GM12878 (cell line): ENCODE results near the gene S100A7. TPM values are rescaled to one million over a fixed set of nuclear protein-coding genes. Genes with fewer than 3 reads are reported as not detected.

ENCODE experiments used
- ATAC-seq: fragments of 200-7000 bp; cut with Tn5 transposase; 3 replicates; pipeline ENCODE4 v1.9.1; 2020; ENCODE audit warnings: mild to moderate bottlenecking, moderate library complexity
- BruUV-seq: library from RNA; stranded (reverse); fragments of 400-500 nt; replicated peaks from 2 replicates; lab custom pipeline; 2021; lab: Mats Ljungman, UMichigan
- CTCF ChIA-PET: fragments of 300-600 bp; sonication (Branson Sonifier 250); formaldehyde crosslinking; extraction: SDS; loops from one replicate; lab custom pipeline; 2021; ENCODE audit warnings: inconsistent platforms; lab: Yijun Ruan, JAX
- POLR2A ChIA-PET: fragments of 350-600 bp; formaldehyde crosslinking; extraction: SDS; loops from one replicate; lab custom pipeline; 2021; ENCODE audit warnings: inconsistent platforms; lab: Charles Lee
- RAD21 ChIA-PET: fragments of 300-600 bp; sonication (Branson Sonifier 250); formaldehyde crosslinking; loops from one replicate; lab custom pipeline; 2023; ENCODE audit warnings: antibody characterized with exemption; ENCODE audit not compliant: unreplicated experiment; lab: Charles Lee
- SMC1A ChIA-PET: fragments of 300-600 bp; sonication (Branson Sonifier 250); formaldehyde crosslinking; loops from one replicate; lab custom pipeline; 2023; ENCODE audit not compliant: unreplicated experiment, uncharacterized antibody; lab: Charles Lee
- DNase-seq: peaks from one replicate; pipeline ENCODE4 v3.0.0-alpha.2; 2011; ENCODE audit warnings: low read depth, low spot score
- FAIRE-seq: peaks from 3 replicates; lab custom pipeline; 2011; peaks lifted over from hg19 to GRCh38; lab: Jason Lieb, UNC
- H2AFZ ChIP-seq: 2 replicates; pipeline ENCODE4 v1.6.0; 2011; ENCODE audit warnings: low read depth, low read length, control low read depth; ENCODE audit not compliant: control insufficient read depth
- H3K27ac ChIP-seq: 2 replicates; pipeline ENCODE4 v1.5.1; 2011; ENCODE audit warnings: control low read depth; ENCODE audit not compliant: control insufficient read depth, insufficient read depth
- H3K27me3 ChIP-seq, 2 experiments: replicated peaks in 1 of 2; 2 replicates each; pipeline versions ENCODE4 v1.6.0 to v1.6.1; 2011; ENCODE audit warnings: low read length in 1 of 2; ENCODE audit not compliant: control insufficient read depth in 2 of 2, insufficient read depth in 2 of 2
- H3K36me3 ChIP-seq, 2 experiments: 2 replicates each; pipeline ENCODE4 v1.5.1; 2011; ENCODE audit warnings: low read length in 1 of 2; ENCODE audit not compliant: control insufficient read depth in 2 of 2, insufficient read depth in 2 of 2
- H3K4me1 ChIP-seq: 2 replicates; pipeline ENCODE4 v1.6.1; 2011; ENCODE audit warnings: mild to moderate bottlenecking, low read length, moderate library complexity, mixed read lengths; ENCODE audit not compliant: control insufficient read depth, insufficient read depth
- H3K4me2 ChIP-seq: 2 replicates; pipeline ENCODE4 v1.6.0; 2011; ENCODE audit warnings: control low read depth; ENCODE audit not compliant: control insufficient read depth, insufficient read depth
- H3K4me3 ChIP-seq: fragments of 200-600 bp; sonication (generic); 2 replicates; pipeline ENCODE4 v1.5.1; 2016
- H3K79me2 ChIP-seq: 2 replicates; pipeline ENCODE4 v1.6.0; 2011; ENCODE audit warnings: low read length; ENCODE audit not compliant: control insufficient read depth, insufficient read depth
- H3K9ac ChIP-seq: 2 replicates; pipeline ENCODE4 v1.8.0; 2011; ENCODE audit warnings: low read length, control low read depth, mixed read lengths; ENCODE audit not compliant: control insufficient read depth, insufficient read depth
- H3K9me3 ChIP-seq: replicated peaks from 3 replicates; pipeline ENCODE4 v1.5.1; 2011; ENCODE audit warnings: mild to moderate bottlenecking, low read length; ENCODE audit not compliant: control insufficient read depth, insufficient read depth
- H4K20me1 ChIP-seq: 2 replicates; pipeline ENCODE4 v1.6.0; 2011; ENCODE audit not compliant: control insufficient read depth, insufficient read depth
- BHLHE40 ChIP-seq, 2 experiments: fragments of 450-650 bp in 1 of 2; IDR thresholded peaks; 2 replicates each; pipeline ENCODE4 v1.6.1; 2011 to 2017; ENCODE audit warnings: low read depth in 2 of 2, borderline replicate concordance in 1 of 2, improper control_type of control experiment in 1 of 2, low read length in 1 of 2, mild to moderate bottlenecking in 1 of 2
- E2F8 ChIP-seq: fragments of 450-650 bp; IDR thresholded peaks from 2 replicates; pipeline ENCODE4 v1.6.1; 2018; ENCODE audit warnings: mild to moderate bottlenecking, low read depth, moderate library complexity; ENCODE audit not compliant: partially characterized antibody
- ELK1 ChIP-seq: IDR thresholded peaks from 2 replicates; pipeline ENCODE4 v1.6.1; 2012; ENCODE audit warnings: low read depth, low read length, improper control_type of control experiment
- HDAC6 ChIP-seq: fragments of 200-600 bp; sonication (generic); IDR thresholded peaks from one replicate; pipeline ENCODE4 v1.8.0; 2017; ENCODE audit warnings: antibody characterized with exemption; ENCODE audit not compliant: unreplicated experiment
- RBBP5 ChIP-seq: fragments of 200-600 bp; sonication (generic); conservative IDR thresholded peaks from 2 replicates; pipeline ENCODE4 v1.6.1; 2016
- SIN3A ChIP-seq: IDR thresholded peaks from 2 replicates; pipeline ENCODE4 v1.6.1; 2012; ENCODE audit warnings: low read depth, low read length, improper control_type of control experiment
- SMAD1 ChIP-seq: fragments of 450-650 bp; IDR thresholded peaks from 2 replicates; pipeline ENCODE4 v1.6.1; 2018; ENCODE audit warnings: mild to moderate bottlenecking, low read depth; ENCODE audit not compliant: partially characterized antibody
- ZNF384 ChIP-seq: IDR thresholded peaks from 2 replicates; pipeline ENCODE4 v1.6.1; 2012; ENCODE audit warnings: low read depth, mild to moderate bottlenecking, low read length, improper control_type of control experiment, borderline replicate concordance
- WGBS: methylation state at CpG from one replicate; pipeline ENCODE4 v1.1.6; 2016; ENCODE audit warnings: low lambda C conversion rate; ENCODE audit not compliant: insufficient replicate concordance, insufficient coverage; ENCODE audit errors: missing lambda C conversion rate; 5-methylcytosine and 5-hydroxymethylcytosine counted together
- in situ Hi-C: fragments of 300-500 bp; cut with MboI; formaldehyde crosslinking; loops from 9 replicates; pipeline ENCODE4 v1.14.3; 2018; ENCODE audit warnings: mixed read lengths
- intact Hi-C: fragments of 100-400 bp; cut with micrococcal nuclease; formaldehyde crosslinking; loops from one replicate; pipeline ENCODE4 v1.14.2; 2022; ENCODE audit not compliant: unreplicated experiment
- polyA plus RNA-seq, 11 experiments: library from polyadenylated mRNA; depleted of rRNA in 4 of 11; unstranded in 6 of 11; stranded (reverse) in 5 of 11; fragments of >200 nt; fragmentation: Nextera tagmentation in 4 of 11; fragmentation: Illumina TruSeq in 1 of 11; extraction: Ambion mirVana in 4 of 11; extraction: Trizol in 1 of 11; gene quantifications; 1 replicate in 1 of 11; 2 replicates in 10 of 11; pipeline versions ENCODE4 v1.2.1 to v1.2.3, GENCODE V29; 2011 to 2016; ENCODE audit warnings: inconsistent platforms in 2 of 11, missing spikeins in 2 of 11, low read depth in 1 of 11
- total RNA-seq, 4 experiments: library from RNA; depleted of rRNA in 3 of 4; stranded (reverse); fragments of >200 nt in 3 of 4; fragmentation: Illumina TruSeq in 1 of 4; extraction: Trizol in 1 of 4; gene quantifications; 2 replicates each; pipeline versions ENCODE4 v1.2.1 to v1.2.3, GENCODE V29; 2013 to 2021

S100A7 gene
- total and polyA plus RNA-seq, 10 of the 15 experiments (the other 5 are each of a cell fraction or from before 2014, with no cell fraction given), result not detected

DNA sequence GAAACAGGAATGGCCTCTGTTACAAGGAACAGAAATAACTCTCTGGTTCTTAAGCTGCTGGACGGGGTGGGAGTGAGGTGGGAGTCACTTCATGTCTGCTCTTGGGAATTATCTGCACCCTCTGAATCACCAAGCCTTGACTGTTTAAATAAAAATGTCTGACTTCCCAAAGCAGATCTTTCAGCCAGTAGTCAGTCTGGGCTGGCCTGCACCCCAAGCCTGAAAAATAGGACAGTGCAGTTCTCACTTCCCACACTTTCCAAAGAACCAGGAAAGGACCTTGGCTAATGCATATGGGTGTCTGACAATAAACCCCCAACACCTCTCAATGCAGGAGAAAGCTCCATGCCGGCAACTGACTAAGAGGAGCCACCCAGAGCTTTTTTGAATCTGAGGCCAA, 796 bp downstream of the S100A7 start:
- SMC1A ChIA-PET, result no interaction called here
- FAIRE-seq (no peak), DNase-seq (no peak), ATAC-seq (no peak)
- Histone ChIP-seq H2AFZ (no peak overlapping the region), H3K4me3 (no peak overlapping the region), H3K36me3 (no peaks in the 10 kb centered on the region), H3K4me1 (no peaks in the 10 kb centered on the region), H3K9me3 (no peaks in the 10 kb centered on the region), H4K20me1 (no peaks in the 10 kb centered on the region), H3K9ac (no peak overlapping the region), H3K79me2 (no peaks in the 10 kb centered on the region), H3K4me2 (no peak overlapping the region), H3K27me3 (peaks cover 0 to 1% of the 10 kb centered on the region in 2 experiments; a peak in 2 of 4 replicates), H3K27ac (no peak overlapping the region)
- WGBS, result 17% methylated on average over 2 of the region's 2 CpGs
- BruUV-seq, result no TSS peak
- RAD21 ChIA-PET, result no interaction called here
- intact Hi-C loops (no loop called here), in situ Hi-C loops (no loop called here)
- TF ChIP-seq ZNF384 (no peak), BHLHE40 (IDR thresholded peaks at IDR 0.05; ENCODE audit: borderline replicate concordance in 1 of 2, low read depth in 2 of 2, low read length in 1 of 2) (no peak), HDAC6 (no peak), E2F8 (no peak), SMAD1 (no peak), ELK1 (no peak), RBBP5 (no peak), SIN3A (no peak)
- POLR2A ChIA-PET, result no interaction called here
- CTCF ChIA-PET, result interaction anchor here (1.0 kb wide), 1 partner anchor 9 kb away, joined by 3 read pairs; no protein-coding TSS in a partner anchor
